Measurements from ENCODE around the gene ITFG1.

DNA sequence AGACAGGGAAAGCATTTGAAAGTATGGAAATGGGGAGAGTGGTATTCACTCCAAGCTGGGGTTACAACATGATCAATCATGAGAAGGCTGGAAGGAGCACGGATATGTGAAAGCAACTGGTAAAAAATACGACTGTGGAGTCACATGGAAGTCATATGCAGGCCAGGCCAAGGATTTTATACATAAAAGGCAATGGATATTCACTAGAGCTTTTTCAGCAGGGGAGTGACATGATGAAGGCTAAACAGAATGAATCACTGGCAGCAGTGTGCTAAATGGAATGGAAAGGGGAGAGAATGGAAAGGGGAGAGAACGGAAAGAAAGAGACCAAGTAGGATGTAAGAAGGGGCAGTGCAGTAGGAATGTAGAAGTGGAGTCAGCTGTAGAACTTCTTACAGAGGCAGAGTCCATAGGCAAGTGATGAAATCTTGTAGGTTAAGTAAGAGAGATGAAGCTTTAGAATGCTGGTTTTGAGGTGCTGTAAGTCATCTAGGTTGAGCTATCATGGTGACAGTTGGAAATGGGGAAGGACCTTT lies 304.1 kb downstream of the ITFG1 start:
- no peak for TF ChIP-seq EZH2phosphoT487 (IDR thresholded peaks at IDR 0.05; ENCODE audit: borderline replicate concordance, low read length)
- TF ChIP-seq, protein P1, sequence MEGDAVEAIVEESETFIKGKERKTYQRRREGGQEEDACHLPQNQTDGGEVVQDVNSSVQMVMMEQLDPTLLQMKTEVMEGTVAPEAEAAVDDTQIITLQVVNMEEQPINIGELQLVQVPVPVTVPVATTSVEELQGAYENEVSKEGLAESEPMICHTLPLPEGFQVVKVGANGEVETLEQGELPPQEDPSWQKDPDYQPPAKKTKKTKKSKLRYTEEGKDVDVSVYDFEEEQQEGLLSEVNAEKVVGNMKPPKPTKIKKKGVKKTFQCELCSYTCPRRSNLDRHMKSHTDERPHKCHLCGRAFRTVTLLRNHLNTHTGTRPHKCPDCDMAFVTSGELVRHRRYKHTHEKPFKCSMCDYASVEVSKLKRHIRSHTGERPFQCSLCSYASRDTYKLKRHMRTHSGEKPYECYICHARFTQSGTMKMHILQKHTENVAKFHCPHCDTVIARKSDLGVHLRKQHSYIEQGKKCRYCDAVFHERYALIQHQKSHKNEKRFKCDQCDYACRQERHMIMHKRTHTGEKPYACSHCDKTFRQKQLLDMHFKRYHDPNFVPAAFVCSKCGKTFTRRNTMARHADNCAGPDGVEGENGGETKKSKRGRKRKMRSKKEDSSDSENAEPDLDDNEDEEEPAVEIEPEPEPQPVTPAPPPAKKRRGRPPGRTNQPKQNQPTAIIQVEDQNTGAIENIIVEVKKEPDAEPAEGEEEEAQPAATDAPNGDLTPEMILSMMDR (IDR thresholded peaks at IDR 0.05; ENCODE audit: low read depth, low read length, poor library complexity, severe bottlenecking), result no peak
